GM12864 (cell line): ENCODE data around the gene TSC22D1.

ENCODE experiments used
- DNase-seq: peaks from one replicate; pipeline ENCODE4 v3.0.0-alpha.2; 2011; ENCODE audit warnings: low read depth
- H3K4me3 ChIP-seq: 2 replicates; pipeline ENCODE4 v1.5.1; 2011; ENCODE audit warnings: mild to moderate bottlenecking, low read depth, low read length, control low read depth
- TF ChIP-seq, protein P1 (sequence below): IDR thresholded peaks from 2 replicates; pipeline ENCODE4 v1.5.1; 2011; ENCODE audit warnings: low read depth, mild to moderate bottlenecking, moderate library complexity, low read length, control low read depth, inconsistent platforms; ENCODE audit errors: missing control alignments

The TSC22D1 gene

DNA sequence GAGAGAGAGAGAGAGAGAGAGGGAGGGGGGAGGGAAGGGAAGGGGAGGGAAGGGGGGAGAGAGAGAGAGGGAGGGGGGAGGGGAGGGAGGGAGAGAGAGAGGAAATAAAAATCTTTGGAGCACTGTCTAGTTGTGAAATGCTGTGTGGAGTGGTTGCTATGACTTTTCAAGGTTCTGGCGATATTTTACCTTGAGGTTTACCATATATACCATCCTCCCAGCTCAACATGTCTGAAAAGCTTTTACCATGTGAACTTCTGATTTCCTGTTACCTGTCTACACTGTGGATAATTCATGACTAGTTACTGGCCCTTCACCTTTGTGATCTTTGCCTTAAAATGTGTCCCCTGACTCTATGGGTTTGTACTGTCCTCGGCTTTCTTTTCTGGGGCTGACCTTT, 164.3 kb downstream of the TSC22D1 start:
- TF ChIP-seq, protein P1, sequence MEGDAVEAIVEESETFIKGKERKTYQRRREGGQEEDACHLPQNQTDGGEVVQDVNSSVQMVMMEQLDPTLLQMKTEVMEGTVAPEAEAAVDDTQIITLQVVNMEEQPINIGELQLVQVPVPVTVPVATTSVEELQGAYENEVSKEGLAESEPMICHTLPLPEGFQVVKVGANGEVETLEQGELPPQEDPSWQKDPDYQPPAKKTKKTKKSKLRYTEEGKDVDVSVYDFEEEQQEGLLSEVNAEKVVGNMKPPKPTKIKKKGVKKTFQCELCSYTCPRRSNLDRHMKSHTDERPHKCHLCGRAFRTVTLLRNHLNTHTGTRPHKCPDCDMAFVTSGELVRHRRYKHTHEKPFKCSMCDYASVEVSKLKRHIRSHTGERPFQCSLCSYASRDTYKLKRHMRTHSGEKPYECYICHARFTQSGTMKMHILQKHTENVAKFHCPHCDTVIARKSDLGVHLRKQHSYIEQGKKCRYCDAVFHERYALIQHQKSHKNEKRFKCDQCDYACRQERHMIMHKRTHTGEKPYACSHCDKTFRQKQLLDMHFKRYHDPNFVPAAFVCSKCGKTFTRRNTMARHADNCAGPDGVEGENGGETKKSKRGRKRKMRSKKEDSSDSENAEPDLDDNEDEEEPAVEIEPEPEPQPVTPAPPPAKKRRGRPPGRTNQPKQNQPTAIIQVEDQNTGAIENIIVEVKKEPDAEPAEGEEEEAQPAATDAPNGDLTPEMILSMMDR = no peak
- DNase-seq = no peak
- no peak overlapping the region for H3K4me3 ChIP-seq

DNA sequence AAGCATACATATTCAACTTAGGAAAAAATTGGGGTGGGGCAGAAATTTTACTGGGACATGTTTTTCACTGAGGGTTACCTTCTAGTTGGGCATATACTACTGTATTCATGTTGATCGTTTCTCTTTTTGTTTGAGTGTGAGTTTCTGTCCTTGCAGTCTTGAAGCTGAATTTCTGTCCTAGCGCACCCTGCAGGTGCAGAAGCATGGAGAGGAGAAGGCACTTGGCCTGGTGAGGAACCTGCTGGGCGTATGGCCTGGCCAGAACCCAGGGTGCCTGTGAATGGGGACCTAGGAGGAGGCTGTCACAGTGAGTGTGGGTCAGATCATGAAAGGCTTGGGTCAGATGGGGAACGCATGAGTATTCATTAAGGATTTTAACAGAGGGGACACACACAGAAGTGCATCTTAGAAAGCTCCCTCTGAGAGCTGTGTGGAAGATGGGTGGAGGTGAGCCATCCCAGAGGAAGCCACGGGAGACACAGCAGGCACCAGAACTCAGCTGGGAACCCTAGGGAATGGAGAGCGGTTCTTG, 165.7 kb downstream of the TSC22D1 start:
- no peak for DNase-seq
- H3K4me3 ChIP-seq = no peak overlapping the region
- TF ChIP-seq, protein P1 = no peak

DNA sequence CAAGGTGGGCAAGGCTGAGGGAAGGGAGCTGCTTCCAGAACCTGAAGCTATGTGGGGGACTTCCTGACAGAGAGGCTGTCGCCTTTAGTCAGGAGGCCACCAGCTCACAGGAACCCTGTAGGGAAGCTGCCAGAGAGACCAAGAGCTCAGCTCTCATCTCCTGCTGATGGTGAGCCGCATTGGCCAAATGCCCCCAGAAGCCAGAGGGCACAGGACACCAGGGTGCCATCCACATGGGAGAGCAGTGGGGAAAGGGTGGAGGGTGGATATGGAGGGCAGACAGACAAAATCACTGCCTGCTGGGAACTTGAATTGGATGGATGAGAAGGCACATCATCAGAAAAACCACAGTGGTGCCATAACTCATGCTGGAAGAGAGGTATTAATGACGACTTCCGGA, 166.5 kb downstream of the TSC22D1 start:
- H3K4me3 ChIP-seq = no peak overlapping the region
- TF ChIP-seq, protein P1 = no peak
- DNase-seq = no peak

DNA sequence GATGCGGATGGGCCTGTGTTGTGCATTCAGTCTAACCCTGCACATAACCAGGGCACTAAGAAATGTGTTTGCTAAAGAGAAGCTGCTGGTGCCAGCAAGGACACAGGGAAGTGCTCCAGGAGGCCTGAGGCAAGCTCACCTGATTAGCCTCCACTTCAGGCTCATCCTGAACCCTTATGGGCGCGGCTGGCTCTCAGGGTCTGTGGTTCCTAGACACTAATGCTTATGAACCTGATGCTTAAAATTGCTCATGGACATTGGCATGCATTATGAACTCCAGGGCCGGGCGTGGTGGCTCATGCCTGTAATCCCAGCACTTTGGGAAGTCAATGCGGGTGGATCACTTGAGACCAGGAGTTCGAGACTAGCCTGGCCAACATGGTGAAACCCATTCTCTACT, 168.2 kb downstream of the TSC22D1 start:
- DNase-seq = no peak
- TF ChIP-seq, protein P1 = no peak
- H3K4me3 ChIP-seq = no peak overlapping the region

DNA sequence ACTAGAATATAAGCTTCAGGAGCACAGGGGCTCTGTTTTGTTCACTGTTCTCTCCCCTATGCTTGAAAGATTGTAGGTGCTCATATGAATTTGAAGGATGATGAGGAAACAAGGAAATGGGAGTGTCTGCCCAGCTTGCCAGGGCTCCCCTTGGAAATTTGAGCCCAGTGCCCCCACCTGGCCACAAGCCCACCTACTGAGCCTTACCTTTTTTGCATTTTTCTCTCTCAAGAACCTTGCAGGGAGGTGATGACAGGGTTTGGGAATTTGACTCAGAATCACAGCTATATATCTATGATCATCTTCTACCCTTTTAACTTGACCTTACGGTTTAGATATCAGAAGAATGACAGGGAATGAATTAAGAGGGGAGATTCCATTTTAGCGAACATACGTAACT, 168.8 kb downstream of the TSC22D1 start:
- no peak for DNase-seq
- no peak overlapping the region for H3K4me3 ChIP-seq
- TF ChIP-seq, protein P1 = no peak

DNA sequence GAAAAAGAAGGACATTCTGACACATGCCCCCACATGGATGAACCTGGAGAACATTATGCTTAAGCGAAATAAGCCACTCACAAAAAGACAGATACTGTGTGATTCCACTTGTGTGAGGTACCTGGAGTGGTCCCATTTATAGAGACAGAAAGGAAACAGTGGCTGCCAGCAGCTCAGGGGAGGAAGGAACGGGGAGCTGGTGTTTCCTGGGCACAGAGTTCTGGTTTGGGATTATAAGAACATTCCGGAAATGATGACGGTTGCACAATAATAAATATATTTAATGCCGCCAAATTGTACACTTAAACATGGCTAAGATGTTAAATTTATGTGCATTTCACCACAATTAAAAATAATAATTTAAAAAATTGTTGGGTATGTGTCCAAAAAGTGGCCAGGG, 169.5 kb downstream of the TSC22D1 start:
- no peak for DNase-seq
- TF ChIP-seq, protein P1 = no peak
- no peak overlapping the region for H3K4me3 ChIP-seq
